Testis (tissue), 2 donors: Measurements from ENCODE around the gene UNK.

Experiments
- POLR2A ChIP-seq: fragments of 450-650 bp; IDR thresholded peaks from one replicate; pipeline ENCODE4 v1.6.1; 2017; ENCODE audit warnings: antibody characterized with exemption, mild to moderate bottlenecking, moderate library complexity
- TF ChIP-seq, protein P1 (sequence below), 3 experiments: fragments of 450-650 bp in 2 of 3; fragments of 200-600 bp in 1 of 3; sonication (generic) in 1 of 3; IDR thresholded peaks; one replicate each; pipeline ENCODE4 v1.5.1; 2016 to 2019; ENCODE audit warnings: antibody characterized with exemption in 3 of 3, mild to moderate bottlenecking in 2 of 3, moderate library complexity in 1 of 3

DNA sequence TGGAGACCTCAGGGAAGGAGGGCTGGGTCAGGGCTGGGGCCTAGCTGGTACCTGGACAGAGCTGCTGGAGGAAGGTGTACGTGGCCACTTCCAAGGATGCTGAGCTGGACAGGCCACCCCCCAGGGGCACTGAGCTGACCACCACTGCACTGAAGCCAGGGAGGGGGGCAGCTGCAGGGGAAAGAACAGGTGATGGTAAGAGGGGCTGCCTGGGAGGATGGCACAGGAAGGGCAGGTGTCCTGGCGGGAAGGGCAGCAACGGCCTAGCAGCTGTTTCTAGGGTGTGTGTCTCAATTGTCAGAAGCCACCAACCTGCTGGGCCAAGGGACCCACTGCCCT, 21.4 kb upstream of the UNK start:
- no peak for TF ChIP-seq POLR2A
- TF ChIP-seq, protein P1, sequence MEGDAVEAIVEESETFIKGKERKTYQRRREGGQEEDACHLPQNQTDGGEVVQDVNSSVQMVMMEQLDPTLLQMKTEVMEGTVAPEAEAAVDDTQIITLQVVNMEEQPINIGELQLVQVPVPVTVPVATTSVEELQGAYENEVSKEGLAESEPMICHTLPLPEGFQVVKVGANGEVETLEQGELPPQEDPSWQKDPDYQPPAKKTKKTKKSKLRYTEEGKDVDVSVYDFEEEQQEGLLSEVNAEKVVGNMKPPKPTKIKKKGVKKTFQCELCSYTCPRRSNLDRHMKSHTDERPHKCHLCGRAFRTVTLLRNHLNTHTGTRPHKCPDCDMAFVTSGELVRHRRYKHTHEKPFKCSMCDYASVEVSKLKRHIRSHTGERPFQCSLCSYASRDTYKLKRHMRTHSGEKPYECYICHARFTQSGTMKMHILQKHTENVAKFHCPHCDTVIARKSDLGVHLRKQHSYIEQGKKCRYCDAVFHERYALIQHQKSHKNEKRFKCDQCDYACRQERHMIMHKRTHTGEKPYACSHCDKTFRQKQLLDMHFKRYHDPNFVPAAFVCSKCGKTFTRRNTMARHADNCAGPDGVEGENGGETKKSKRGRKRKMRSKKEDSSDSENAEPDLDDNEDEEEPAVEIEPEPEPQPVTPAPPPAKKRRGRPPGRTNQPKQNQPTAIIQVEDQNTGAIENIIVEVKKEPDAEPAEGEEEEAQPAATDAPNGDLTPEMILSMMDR (IDR thresholded peaks at IDR 0.05), result no peak
